HG03575 (cell line): ENCODE data around the gene MRTFA.

Experiments
- ATAC-seq: cut with Tn5 transposase; IDR thresholded peaks from one replicate; pipeline ENCODE4 v1.9.1; 2021; ENCODE audit not compliant: unreplicated experiment, insufficient number of reproducible peaks, low FRiP score; ENCODE audit errors: extremely low read depth

The MRTFA gene

GRCh38 chr22:40364431-40364830 lies 272.1 kb downstream of the MRTFA start:
- no peak for ATAC-seq

DNA sequence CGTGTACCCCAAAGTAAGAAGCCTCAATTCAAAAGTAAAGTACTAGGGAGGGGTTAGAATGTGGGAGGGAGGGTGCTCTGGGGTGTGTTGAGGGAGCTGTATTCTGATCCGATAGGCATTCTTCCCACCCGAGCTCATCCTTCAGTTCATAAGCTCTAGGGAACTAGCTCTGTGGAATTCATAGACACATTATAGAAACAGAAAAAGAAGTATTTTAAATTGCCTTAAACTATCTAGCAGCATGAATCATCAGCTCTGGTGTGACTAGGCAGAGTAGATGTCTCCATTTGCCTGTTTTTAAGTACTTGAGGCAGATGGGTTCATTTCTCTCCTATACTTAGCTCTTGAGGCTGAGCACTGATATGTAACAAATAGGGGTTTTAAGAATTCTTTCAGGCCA lies 273.5 kb downstream of the MRTFA start:
- no peak for ATAC-seq

DNA sequence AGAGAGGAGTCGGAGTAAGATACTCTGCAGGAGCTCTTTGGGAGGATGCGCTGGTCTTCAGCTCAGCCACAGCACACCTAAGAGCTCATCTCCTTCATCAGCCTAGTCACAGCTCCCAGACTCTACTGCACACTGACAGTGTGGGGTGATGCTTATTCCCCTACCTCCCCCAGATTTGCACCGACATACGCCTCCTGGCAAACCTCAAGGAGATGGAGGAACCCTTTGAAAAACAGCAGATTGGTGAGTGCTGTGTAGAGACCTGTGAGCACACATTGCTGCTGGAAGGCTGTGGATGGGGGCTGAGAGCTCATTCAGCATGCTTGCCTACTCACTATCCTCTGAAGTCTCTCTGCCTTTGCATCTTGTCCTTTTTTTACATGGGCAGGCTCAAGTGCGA lies 275.4 kb downstream of the MRTFA start:
- ATAC-seq = no peak
